HG03045 (cell line): ENCODE results near the gene GTF2A1.
"Not testable (repeated sequence)": the region's sequence is repeated elsewhere in the genome, so short reads cannot be mapped to it uniquely, and the experiment has no call there.

Source experiments
- ATAC-seq: cut with Tn5 transposase; IDR thresholded peaks from one replicate; pipeline ENCODE4 v1.9.1; 2021; ENCODE audit warnings: mild to moderate bottlenecking, moderate library complexity; ENCODE audit not compliant: unreplicated experiment

Gene GTF2A1

GRCh38 chr14:81220830-81221578 lies at the start of gene GTF2A1:
Gene GTF2A1 (minus strand): TSS chr14:81220959. CDS start chr14:81220518, 441 bp downstream.
- peak; percentile 73 for ATAC-seq

DNA sequence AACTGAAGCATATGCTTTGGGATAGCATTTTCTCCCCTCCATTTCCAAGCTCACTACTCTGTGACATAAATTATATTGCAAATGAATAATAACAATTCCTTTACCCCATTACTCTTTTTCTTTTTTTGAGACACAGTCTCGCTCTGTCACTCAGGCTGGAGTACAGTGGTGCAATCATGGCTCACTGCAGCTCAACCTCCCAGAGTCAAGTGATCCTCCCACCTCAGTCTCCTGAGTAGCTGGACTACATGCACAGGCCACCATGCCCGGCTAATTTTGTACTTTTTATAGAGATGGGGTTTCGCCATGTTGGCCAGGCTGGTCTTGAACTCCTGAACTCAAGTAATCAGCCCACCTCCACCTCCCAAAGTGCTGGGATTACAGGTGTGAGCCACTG lies 49.2 kb upstream of the GTF2A1 start:
- ATAC-seq = no peak

DNA sequence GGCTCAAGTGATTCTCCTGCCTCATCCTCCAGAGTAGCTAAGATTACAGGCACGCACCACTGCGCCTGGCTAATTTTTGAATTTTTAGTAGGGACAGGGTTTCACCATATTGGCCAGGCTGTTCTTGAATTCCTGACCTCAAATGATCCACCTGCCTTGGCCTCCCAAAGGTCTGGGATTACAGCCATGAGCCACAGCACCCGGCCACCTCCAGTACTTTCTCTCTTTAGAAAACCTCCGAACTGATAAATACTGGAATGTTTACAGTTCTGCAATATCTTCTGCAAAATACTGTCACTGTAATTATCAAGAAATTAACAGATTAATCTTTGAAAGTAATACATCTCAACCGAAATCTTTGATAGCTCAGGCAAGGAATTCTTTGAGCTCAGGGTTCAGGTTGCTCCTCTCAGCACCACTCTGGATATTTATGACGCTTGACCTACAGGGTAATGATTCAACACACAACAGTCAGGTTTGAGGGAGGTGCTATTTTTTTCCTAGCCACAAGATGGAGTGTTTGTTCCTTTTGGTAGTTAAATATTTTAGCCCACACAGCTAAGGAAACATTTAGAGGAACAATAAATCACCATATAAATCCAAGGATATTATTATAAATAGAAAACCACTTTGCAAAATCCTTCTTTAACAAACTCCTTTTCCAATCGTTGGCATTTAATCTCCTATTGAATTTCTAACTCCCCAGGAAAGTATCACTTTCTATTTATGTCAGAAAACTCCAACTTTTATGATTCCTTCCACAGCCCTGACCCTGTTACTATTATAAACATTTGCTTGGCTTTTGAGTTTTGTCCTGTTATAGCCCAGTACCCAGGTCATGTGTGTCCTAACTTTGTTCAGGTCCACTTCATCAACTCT lies 48.6 kb upstream of the GTF2A1 start:
- ATAC-seq = no peak

GRCh38 chr14:81268016-81268416 lies 47.3 kb upstream of the GTF2A1 start:
- ATAC-seq = no peak

DNA sequence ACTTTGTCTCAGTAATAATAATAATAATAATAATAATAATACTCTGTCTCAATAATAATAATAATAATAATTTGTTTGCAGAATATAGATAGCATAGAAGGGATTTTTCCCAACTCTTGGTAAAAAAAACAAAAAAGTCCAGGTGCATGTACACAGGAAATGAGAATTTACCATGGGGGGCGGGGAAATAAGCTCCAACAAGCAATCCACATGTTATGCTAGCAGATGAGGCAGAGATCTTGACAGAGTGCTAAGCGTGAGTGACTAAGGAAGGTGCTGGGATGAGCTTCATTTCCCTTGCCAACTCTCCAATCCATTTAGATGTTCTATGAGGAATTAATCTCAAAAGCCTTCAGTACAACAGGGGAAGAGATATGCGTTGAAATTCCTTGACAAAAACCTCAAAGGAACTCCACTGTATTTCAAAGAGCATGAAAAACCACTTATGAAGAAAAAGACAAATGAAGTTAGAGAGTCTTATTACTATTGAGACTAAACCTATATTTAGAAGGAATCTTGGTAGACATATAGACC lies 44.9 kb upstream of the GTF2A1 start:
- no peak for ATAC-seq

GRCh38 chr14:81264671-81265070 lies 43.9 kb upstream of the GTF2A1 start:
- no peak for ATAC-seq

GRCh38 chr14:81263777-81264410 lies 43.1 kb upstream of the GTF2A1 start:
- no peak for ATAC-seq

DNA sequence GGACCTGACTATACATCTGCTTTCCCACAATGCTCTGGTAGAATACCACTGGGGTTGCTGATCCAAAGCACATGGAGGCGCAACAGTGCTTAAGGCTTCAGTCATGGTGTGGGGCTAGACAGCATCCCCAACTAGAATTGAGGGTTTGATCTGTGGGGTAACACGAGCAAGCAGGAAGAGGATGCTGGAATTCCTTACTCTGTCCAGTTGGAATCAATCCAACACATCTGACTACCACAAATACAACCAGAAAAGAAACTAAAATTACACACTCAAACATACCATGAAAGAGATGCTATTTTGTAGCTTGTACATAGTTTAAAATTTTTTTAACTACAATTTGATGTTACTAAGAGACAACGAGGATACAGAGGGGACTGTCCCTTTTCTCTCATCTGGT lies 40.4 kb upstream of the GTF2A1 start:
- ATAC-seq = no peak

DNA sequence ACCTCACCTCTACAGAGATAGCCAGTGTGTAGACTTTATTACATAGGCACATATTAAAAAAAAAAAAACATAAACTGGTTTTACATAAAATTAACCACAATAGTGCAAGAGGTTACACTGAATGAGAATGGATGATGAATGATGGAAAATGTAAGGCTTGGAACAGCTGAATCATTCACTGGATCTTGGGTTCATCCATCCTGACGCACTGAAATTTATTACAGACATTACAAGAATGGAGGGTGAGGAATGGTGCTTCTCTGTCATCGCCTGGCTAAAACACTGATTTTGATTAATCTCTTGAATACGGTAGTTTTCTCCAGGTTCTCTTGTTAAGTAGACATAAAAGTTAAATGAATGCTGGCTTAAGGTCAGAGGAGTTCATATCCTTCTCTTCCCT lies 40.0 kb upstream of the GTF2A1 start:
- no peak for ATAC-seq

GRCh38 chr14:81256289-81256960 lies 35.7 kb upstream of the GTF2A1 start:
- ATAC-seq = no peak

- no peak for ATAC-seq
These were observed 31.5 kb upstream of the GTF2A1 start for GRCh38 chr14:81252278-81252677.

DNA sequence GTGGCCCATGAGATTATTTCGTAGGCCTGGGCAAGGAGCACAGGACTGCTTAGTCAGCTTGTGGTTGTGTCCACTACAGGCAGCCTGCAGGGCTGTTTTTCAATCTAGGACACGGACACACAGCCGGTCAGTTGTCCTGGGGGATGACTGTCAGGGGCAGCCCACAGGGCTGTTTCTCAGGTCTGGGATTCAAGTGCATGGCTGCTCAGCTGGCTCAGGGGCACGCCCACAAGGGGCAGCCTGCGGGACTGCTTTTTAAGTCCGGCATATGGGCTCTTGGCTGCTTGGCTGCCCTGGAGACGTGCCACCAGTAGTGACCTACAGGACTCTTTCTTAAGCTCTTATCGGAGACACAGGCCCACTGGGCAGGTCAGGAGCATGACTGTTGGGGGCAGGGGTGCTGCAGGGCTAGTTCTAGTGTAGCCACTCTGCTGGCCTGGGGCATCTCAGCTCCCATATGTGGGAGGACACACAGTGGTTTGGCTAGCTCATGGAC lies 26.6 kb upstream of the GTF2A1 start:
- no peak for ATAC-seq

DNA sequence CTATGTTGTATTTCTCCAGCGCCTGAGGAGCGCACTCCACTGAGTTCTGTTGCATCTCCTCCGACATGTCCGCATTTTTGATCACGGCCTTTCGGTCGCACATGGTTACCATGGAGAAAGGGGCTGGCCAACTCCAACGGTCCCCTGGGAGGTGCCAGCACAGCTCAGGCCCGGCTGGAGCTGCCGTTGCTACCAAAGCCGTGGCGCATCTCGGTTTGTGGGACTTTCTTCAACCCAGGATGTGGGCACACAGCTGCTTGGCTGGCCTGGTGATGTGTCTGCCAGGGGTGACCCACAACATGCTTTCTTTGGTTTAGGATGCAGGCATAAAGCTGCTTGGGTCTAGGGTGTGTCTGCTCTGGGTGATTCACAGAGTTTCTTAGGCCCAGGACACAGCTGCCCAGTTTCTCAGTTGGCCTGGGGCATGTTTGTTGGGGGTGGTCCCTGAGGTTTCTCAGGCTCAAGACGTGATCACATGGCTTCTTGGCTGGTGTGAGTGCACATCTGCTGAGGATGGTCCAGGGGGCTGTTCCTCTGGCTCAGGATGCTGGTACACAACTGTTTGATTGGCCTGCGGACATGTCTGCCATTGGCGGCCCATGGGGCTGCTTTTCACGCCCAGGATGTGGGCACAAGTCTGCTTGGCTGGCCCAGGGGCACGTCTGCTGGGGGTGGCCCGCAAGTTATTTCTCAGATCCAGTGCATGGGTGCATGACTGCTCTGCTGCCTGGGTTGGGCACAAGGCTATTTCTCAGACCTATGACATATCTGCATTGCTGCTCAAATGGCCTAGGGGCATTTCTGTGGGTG lies 25.9 kb upstream of the GTF2A1 start:
- no peak for ATAC-seq

DNA sequence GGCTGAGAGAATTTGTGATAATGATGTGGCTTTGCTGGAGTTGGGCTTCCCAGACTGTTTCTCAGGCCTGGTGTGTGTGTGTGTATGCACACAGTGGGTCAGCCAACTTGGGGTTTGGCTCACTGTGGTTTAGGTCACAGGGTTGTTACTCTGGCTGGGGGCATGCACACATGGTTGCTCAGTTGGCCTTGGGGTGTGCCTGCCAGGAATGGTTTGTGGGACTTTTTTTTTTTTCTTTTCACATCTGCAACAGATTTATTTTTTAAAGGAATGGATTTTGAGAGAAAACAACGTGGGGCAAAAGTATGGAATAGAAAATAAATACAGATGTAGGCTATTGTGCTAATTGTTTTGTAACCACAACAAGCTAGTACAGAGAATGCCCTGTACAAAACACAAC lies 25.0 kb upstream of the GTF2A1 start:
- no peak for ATAC-seq

DNA sequence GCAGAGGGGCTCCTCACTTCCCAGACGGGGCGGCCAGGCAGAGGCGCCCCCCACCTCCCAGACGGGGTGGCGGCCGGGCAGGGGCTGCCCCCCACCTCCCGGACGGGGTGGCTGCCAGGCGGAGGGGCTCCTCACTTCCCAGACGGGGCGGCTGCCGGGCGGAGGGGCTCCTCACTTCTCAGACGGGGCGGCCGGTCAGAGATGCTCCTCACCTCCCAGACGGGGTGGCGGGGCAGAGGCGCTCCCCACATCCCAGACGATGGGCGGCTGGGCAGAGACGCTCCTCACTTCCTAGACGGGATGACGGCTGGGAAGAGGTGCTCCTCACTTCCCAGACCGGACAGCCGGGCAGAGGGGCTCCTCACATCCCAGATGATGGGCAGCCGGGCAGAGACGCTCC lies 23.7 kb upstream of the GTF2A1 start:
- not testable (repeated sequence) for ATAC-seq

- ATAC-seq = no peak
These were observed 22.7 kb upstream of the GTF2A1 start for GRCh38 chr14:81243499-81243898.

DNA sequence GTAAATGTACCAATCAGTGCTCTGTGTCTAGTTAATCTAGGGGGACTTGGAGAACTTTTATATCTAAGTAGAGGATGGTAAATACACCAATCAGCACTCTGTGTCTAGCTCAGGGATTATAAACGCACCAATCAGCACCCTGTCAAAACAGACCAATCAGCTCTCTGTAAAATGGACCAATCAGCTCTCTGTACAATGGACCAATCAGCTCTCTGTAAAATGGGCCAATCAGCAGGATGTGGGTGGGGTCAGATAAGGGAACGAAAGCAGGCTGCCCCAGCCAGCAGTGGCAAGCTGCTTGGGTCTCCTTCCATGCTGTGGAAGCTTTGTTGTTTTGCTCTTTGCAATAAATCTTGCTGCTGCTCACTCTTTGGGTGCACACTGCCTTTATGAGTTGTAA lies 16.1 kb upstream of the GTF2A1 start:
- not testable (repeated sequence) for ATAC-seq

- ATAC-seq = no peak
These were observed 15.4 kb upstream of the GTF2A1 start for GRCh38 chr14:81236138-81236537.

DNA sequence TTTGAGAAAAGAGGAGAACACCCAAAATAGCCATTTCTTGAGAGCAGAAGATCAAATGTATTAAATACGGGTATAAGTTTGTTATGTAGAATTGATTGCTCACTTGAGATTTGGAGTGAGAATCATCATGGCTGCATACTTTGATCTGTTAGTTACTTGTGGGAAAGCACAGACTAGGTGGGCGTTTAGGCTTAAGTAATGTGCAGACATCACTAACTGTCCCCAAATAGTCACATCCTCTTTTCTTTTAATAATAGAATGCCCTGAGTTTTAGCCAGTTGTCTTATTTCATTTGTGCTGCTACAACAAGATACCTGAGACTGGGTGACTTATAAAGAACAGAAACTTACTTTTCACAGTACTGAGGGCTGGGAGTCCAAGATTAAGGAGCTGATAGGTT lies 14.3 kb upstream of the GTF2A1 start:
- ATAC-seq = peak; percentile 55

- ATAC-seq = no peak
These were observed 13.5 kb upstream of the GTF2A1 start for GRCh38 chr14:81234278-81234677.
